ENCODE data around the gene BANF1.
A peak's percentile ranks its signal among the peaks of the same experiment; 100 is the strongest.
"Not testable (repeated sequence)": the region's sequence is repeated elsewhere in the genome, so short reads cannot be mapped to it uniquely, and the experiment has no call there.

Gene BANF1

GRCh38 chr11:65978391-65979238 is 23.7 kb upstream of the BANF1 start:
- no peak for DNase-seq

GRCh38 chr11:65979261-65979759 is 23.0 kb upstream of the BANF1 start:
- no peak for DNase-seq

- no peak for DNase-seq
These were observed 21.1 kb upstream of the BANF1 start for GRCh38 chr11:65981101-65981740.

DNA sequence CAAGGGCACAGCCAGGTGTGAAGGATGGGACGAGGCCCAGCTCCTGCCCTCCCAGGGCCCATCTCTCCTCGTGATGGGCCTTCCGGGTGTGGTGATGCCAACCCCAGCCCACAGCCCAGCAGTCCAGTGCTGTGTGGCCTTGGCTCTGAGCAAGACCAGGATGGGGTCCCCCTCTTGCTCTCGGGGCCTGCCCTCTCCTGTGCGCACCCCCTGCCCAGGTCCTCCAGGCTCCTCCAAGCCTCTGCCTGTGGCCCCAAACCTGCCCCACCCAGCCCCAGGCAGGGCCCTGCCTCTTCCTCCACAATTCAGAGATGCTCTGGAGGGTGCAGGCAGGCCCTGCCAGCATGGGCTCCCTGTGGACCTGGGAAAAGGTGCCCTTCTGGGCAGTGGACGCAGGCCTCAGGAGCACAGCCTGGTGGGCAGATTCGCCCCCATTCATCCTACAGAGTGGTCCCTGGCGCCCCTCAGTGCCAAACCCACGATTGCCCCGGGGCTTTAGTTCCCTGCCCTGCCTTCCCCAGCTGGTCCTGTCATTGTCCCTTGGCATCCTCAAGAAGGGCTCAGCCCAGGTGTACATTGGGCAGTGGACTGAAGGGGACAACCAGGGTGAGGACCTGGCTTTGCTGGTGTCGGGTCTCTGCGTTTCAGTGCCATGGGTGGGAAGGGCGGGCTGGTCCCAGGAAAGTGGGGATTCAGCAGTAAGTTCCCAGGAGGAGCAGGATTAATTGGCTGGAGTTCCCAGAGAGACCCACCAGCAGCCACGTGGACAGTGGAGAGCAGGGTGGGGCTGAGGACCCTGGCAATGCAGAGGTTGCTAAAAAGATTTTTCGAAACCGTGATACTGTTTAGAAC is 20.1 kb upstream of the BANF1 start:
- DNase-seq: no peak

DNA sequence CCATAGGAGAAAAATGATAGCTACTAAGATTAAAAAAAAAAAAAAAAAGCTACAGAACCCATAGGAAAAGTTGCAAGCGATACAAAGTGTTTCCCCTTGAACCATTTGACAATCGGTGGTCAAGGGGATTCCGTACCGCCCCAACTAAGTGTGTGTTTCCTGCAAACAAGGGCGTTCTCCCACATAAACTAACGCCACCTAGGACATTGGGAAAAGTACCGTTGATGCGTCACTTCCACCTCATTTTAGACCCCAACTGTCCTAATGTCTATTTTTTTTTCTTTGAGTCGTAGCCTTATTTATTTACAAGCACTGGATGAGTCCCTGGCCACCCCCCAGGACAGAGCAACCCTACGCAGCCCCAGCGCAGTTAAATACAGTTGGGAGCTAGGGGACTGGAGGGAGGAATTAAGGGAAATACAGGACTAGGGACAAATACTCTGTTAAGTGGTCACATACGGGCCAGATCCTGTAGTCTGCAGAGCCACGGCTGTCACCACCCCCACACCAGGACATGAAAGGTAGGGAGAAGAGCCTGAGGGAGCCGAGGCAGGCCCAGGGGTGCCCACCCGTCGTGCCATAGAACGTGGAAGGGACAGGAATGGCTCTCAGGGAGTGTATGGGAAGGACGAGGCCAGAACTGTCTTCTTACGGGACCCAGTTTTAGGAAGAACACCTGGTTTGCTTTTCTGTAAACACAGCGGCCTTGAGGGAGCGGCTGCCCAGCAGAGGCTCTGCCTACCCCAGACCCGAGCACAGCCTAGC is 19.3 kb upstream of the BANF1 start:
- DNase-seq: no peak

- no peak for DNase-seq
These were observed 18.7 kb upstream of the BANF1 start for GRCh38 chr11:65983589-65983987.

- no peak for DNase-seq
These were observed 15.0 kb upstream of the BANF1 start for GRCh38 chr11:65987336-65987735.

DNA sequence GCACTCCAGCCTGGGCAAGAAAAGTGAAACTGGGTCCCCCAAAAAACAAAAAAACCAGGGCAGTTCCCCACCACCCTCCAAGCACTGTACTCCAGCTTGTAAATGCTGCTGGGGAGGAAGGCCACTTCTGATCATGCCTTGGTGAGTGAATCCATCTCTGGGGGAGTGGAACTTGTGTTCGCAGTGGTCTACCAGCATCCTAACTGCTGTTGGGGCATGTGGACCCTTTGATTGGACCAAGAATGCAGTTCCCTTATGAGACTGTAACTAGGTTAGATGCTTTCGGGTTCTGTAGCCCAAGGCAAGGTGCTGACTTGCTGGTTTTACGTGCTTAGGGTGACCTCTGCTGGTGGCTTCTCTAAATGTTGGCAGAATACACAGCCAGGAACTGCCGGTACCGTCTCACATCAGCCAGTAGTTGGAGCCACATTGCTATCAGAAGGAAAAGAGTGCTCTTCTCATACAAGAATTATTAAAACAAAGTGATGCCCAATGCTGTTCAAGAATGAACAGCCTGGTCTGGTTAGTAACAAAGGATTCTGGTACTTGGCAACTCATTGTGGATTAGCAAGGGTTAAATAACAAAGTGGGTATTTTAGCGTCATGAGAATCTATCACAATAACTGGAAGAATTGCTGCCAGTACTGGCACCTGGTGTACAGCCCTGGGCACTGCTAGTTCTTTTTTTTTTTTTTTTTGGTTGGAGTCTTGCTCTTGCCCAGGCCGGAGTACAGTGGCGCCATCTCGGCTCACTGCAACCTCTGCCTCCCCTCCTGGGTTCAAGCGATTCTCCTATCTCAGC is 13.3 kb upstream of the BANF1 start:
- peak; percentile 97 to 99 for DNase-seq

DNA sequence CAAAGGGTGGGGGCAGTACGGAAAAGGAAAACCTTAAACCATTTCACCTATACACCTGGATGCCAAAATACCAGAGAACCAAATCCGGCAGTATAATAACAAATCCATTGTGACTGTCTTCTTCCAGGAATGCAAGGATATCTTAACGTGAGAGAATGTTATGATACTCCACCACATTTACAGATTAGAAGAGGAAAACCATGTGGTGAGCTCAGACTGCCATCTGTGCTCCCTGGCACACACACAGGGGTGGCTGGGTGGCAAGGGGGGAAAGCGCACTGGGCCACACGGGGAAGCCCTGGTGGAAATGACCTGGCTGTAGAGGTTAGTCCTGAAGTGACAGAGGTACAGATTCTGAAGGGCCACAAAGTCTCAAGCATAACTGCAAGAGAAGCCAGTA is 10.2 kb upstream of the BANF1 start:
- no peak for DNase-seq

DNA sequence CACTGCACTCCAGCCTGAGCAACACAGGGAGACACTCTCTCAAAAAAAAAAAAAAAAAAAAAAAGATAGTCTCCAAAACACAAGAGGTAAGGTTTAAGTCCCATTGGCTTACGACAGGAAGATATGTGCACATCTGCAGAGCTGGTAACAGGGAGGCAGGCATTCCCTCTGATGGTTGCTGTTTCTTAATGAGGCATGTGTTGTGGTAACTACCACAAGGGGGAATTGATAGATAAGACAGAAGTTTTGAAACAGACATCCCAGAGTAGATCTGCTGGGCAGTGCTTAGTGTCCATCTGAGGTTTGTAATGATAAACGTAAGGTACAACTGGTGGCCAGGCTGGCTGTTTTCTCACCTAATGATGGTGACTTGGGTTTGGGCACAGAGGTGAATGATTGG is 5.0 kb upstream of the BANF1 start:
- DNase-seq: peak in 1 of 2 experiments; percentile 9

DNA sequence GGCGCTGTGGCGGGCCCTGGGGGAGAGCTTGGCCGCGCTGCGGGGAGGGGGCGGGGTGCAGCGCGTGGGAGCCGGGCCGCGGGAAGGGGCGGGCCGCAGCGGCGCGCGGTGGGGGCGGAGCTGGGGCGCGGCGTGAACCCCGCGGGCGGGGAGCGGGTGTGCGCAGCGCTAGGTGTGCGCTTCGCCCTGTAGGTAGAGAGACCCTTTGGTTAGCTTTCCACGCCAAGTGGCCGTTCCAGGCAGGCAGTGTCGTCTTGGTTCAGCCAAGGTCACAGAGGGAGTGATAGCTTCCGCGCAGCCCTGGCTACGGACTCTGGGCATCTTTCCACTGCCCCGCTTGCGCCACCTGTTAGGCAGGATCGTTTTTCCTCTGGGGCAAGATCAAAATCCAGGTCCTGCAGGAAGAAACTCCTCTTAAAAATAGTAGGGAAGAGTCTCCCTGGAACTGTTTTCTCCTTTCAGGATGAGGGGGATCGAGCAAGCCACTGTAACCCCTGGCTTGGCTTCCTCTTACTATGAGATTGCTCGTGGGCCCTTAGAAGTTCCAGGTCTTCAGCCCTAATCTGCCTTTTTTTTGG is 434 bp downstream of the BANF1 start:
- DNase-seq: peak in 1 of 2 experiments; percentile 51

DNA sequence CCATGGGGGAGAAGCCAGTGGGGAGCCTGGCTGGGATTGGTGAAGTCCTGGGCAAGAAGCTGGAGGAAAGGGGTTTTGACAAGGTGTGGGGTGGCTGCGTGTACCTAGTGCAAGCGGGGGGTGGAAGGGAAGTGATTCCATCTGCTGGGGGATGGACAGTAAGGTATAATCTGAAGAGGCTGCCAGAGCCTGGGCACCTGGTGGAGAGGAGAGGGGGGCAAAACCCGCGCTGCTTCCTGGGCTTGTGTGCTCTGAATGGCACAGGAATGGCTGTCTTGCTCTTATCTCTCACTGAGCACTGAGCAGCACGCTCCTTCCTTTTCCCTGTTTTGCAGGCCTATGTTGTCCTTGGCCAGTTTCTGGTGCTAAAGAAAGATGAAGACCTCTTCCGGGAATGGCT is 988 bp downstream of the BANF1 start:
- DNase-seq: no peak

DNA sequence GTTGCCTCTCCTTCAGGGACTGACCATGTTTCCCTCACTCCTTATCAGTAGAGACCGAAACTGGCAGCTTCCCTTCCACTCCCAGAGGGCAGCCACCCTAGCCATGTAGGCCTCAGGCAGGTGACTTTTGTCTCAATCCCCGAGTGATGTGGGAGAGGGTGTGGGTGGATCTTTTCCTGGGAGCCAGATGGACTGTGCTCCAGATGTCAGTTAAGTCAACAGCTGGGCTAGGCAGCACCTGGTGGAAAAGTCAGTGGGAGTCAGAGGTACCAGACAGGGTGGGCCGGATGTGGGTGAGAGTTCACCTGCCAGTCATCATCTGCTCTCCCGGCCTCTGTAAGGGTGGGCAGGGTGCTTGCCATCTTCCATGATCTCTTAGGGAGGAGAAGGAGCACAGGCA is 1.9 kb downstream of the BANF1 start:
- DNase-seq: no peak

DNA sequence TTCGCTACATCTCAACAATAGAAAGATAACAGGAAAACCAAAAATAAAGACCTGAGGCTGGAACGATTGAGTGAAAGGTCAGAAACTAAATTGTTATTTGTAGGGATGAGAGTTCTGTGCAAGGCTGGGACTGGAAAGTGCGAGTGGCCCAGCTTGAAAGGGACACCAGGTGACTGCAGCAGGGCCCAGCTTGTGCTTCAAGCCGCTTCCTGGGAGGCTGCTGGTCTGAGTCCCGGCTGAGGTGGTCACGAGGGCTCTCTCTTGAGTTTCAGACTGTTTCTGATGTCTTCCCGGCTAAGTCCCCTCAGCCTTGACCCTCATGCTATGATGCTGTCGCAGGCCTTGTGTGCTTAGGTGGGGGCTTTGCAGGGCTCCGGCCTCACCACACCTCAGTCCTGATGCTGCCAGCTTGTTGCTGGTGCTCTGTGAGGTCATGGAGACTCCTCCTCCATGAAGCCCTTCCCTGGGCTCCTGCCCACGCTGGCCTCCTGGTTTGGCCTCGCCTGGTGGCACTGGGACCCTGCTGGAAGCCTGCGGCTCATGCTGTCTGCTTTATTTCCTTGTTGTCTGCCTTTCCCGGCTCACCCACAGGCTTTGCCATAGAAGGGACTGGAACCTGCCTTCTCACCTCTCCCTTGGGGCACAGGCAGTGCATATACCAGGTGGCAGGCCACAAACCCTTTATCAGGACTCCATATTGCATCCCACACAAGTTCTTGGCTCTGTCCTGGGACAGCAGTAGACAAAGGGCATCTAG is 4.0 kb downstream of the BANF1 start:
- DNase-seq: no peak

- DNase-seq: no peak
These were observed 4.5 kb downstream of the BANF1 start for GRCh38 chr11:66006891-66007176.

GRCh38 chr11:66007201-66007634 is 4.9 kb downstream of the BANF1 start:
- no peak for DNase-seq

- DNase-seq: no peak
These were observed 5.8 kb downstream of the BANF1 start for GRCh38 chr11:66008095-66008467.

- no peak for DNase-seq
These were observed 6.3 kb downstream of the BANF1 start for GRCh38 chr11:66008468-66009101.

GRCh38 chr11:66010036-66010435 is 7.7 kb downstream of the BANF1 start:
- DNase-seq: not testable (repeated sequence)

GRCh38 chr11:66011239-66011784 is 9.0 kb downstream of the BANF1 start:
- DNase-seq: no peak
